Measurements from ENCODE around the gene SYCP2.

The SYCP2 gene

DNA sequence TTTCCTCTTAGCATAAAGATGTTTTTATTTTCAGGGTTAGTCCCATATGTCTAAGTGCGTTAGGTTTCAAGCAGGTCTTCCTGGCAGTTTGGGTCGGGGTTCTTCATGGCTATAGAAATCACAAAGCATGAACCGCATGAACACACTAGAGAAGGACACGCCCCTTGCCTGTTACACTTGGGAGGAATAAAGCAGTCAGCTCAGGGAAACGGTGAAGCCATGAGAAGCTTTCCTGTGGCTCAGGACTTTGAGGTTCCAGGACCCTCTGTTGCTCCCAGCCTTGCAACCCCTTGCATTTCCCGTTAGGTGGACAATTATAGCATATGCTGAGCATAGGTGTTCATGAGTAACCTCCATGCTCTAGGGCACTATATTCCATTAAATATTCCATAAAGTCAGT lies 96.7 kb downstream of the SYCP2 start:
- no peak for DNase-seq (ENCODE audit: low read depth in 3 of 3, low spot score in 1 of 3)

DNA sequence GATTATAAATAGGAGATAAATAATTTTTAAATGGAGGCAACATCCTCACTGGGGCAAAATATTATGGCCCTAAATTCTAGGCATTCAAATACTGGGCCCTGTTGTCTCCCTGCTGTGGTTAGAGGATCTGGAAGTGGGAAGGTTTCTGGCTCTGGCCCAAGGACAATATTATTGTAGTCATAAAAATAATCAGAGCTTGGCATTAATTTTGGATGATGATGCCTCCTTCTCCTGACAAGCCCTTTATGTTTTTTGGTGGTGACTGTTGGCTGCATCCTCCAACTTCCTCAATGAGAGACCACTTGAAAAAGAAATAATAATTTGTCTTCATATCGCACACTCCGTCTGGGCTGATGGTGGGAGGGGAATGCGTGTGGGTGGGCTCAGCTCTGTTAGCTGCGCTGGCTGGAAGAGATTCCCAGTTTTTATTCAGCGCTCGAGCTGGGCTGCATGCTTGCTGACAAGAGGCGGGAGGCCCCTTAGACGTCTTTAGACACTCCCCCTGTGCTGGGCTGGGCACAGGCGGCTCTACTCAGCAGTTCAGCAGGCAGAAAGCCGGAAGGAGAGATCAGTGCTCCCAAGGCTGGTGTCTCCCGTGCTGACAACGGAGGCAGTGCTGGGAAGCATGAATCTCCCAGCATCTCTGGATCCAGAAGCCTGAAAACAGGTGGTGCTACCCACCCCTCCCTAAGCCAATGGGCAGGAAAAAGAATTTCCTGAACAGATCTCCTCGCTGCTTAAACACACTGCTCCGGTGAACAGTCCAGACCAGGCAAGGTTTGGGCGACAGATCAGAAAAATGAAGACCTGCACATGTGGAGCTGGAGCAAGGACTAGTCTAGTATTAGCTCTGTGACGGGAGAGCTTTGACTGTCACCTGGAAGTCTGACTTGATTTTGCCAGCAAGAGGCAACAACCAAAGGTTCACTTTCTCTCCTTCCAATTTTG lies 97.7 kb downstream of the SYCP2 start:
- DNase-seq (ENCODE audit: low read depth in 3 of 3, low spot score in 1 of 3), result no peak

DNA sequence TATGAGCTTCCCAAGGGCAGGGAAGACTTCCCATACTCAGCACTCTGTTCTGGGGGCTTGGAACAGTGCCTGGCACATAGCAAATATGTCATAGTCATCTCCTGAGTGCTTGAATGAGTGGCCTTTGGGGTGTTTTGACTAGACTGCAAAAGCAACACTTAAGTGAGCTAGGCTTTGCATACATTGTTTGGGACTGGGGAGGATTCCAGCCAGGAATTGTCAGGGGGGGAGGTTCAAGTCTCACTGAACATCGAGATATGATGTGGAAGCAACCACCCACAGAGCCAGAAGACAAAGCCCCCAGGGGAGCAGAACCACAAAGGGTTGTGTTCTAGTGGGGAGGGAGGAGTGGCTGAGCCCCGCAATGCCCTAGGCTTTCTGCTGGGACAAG lies 98.4 kb downstream of the SYCP2 start:
- no peak for DNase-seq (ENCODE audit: low read depth in 3 of 3, low spot score in 1 of 3)

DNA sequence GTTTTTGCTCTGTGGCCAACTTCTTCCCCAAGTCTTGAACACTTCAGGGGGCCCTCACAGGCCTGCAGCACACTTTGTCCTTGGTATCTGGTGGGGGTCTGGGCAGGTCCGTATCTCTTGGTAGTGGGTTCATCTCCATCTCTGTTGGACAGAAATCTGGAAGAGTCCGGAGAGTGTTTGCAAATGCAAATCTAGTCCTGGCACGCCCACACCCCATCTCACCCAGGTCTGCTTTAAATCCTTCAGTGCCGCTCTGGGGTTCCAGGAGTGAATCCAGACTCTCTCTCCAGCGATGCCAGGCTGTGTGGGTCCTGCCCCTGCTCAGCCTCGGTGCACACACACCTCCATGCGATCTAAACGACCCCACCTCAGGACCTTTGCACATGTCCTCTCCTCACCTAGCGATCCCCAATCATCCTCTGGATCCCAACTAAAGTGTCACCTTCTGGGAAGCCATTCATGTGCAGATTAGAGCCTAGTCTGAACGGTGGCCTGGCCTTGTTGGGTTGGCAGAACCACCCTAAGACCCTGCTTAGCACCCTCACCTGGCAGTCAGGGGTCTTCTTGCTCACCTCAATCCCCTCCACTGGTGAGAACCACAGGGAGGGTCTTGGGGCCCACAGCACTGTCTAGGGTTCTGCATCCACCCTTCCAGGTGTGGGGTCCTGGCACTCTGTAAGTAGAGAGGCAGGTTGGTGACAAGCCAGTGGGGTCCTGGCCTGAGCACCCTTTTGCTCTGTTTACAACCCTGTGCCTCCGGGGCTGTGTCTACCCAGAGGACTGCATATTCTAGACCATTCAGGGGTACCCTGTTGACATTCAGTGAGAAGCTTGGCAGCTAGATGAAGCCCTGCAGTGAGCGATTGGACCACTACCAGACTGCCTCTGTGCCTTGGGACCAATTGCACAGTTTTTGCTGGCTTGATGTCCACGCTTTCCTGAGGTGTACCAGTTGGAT lies 100.8 kb downstream of the SYCP2 start:
- DNase-seq (ENCODE audit: low read depth in 3 of 3, low spot score in 1 of 3), result no peak

DNA sequence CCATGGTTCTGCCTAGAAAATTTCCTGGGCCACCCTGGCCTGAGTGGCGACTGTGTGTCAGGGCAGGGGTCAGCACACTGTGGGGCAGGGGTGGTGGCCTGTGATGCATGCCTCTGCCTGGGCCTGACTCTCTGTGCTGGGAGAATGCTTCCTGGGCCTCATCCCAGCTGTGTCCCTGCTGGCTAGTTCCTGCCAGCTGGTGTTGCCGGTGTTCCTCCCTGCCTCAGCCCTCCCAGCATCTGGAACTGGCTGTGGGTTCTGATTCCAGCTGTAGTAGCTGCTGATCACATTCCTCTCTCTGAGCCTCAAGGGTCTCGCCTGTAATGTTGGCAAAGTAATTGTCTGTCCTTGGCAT lies 101.5 kb downstream of the SYCP2 start:
- no peak for DNase-seq (ENCODE audit: low read depth in 3 of 3, low spot score in 1 of 3)

DNA sequence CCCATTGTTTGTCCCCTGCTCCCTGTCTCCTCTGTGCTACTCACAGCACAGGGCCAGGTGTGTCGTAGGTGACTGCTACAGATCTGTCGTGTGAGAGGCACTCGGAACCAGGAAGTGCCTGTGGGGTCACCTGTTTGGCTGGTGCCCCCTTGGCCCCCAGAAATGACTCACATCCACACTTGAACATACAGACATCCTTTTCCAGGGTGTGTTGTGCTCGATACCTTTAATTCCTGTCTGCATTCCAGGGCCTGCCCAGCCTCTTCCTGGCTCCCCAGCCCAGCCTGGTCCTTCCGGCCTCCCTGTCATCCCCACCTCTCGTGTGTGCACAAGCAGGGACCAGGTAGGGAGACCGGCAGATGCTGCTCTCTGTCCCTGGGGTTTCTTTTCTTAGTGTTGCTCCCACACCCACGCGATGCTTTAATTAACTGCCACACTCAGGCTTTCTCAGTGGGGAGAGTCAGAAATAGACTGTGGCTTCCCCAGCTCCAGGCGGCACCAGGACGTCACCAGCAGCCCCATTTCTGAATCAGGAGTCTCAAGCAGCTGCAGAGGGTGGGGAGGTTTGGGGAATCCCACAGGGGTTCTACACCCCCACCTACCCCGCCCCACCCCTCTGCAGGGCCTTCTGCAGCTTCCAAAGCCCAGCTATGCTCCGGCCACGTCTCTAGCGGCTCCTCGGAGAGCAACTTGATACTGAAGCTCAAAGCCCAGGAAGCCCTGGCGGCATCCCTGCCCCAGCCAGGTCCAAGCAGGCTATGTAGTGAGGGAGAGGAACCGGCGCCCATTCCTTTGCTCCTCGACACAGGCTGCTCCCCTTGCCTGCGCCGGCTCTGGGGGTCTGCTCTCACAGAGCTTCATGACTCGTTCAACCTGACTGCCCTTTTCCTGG lies 102.2 kb downstream of the SYCP2 start:
- no peak for DNase-seq (ENCODE audit: low read depth in 3 of 3, low spot score in 1 of 3)

DNA sequence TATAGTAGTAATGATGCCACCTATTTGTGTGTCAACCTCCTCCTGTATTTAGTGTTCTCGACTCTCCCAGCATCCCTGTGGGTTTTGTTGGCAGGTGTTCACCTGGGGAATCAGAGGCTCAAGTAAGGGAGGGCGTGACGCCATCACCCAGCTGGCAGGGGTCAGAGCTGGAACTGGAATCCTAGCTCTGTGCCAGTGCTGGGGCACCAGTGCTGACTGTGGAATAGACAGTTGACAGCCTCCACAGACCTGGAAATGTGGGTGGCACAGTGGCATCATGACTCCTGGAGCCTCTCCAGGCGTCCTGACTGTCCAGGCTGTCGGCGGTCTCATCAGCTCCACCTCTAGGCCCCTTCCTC lies 102.8 kb downstream of the SYCP2 start:
- DNase-seq (ENCODE audit: low read depth in 3 of 3, low spot score in 1 of 3), result no peak

DNA sequence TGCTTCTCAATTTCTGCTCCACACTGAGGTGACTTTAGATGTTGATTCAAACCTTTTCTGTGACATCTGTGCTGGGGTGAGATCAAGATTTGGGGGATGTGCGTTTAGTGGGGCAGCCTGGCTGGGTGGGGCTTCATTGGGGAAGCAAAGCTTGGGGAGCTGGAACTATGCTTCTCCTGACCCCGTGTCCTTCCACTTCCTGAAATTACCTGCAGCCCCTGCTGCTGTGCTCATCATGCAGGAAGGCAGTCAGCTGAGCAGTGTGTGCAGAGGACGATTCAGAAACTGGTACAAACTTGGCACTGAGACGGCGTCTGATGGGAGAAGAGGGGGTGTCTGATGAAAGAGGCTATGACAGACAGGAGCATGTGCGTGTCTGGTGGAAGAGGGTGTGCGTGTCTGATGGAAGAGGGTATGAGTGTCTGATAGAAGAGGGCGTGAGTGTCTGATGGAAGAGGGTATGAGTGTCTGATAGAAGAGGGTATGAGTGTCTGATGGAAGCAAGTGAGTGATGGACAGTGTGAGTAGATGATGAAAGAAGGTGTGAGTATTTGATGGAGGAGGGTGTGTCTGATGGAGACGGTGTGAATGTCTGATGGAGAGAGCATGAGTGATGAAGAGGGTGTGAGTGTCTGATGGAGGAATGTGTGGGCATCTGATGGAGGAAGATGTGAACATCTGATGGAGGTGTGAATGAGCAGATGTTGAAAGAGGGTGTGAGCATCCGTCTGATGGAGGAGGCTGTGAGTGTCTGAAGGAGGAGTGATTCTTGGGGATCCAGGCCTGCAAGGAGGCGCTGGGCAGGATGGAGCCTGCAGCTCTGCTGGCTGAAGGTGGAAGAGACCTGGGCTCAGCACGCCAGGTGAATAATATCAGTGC lies 103.4 kb downstream of the SYCP2 start:
- DNase-seq (ENCODE audit: low read depth in 3 of 3, low spot score in 1 of 3), result no peak

DNA sequence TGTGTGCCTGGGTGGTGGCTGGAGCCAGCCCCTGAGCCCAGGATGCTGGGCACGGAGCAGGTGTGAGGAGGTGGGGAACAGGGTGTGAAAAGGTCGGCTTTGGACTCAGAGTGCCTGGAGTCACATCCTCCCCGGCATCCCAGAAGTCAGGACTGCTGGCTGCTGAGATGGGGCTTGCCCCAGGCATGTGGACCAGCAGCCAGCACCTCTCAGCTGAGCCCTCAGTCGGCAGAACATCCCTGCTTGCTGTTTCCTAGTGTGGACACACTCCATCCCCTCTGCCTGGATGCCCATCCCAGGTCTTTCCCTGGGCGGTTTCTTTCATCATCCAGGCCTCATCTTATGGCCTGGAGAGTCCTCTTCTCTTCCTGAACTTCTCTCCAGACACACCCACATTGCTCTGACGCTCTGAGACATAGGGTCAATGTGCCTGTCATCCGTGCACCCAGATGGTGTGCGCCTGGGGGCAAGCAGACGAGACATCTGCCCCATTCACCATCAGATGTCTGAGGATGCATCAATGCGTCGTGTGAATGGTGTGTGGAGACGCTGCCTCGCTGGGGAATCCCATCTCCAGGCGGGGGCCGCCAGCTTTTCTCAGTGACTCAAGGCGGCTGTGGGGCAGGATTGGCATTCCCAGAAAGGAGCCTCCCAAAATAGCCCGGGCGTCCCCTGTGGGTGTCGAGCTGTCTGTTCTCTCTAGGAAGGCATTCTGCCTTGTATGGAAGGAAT lies 104.2 kb downstream of the SYCP2 start:
- no peak for DNase-seq (ENCODE audit: low read depth in 3 of 3, low spot score in 1 of 3)

DNA sequence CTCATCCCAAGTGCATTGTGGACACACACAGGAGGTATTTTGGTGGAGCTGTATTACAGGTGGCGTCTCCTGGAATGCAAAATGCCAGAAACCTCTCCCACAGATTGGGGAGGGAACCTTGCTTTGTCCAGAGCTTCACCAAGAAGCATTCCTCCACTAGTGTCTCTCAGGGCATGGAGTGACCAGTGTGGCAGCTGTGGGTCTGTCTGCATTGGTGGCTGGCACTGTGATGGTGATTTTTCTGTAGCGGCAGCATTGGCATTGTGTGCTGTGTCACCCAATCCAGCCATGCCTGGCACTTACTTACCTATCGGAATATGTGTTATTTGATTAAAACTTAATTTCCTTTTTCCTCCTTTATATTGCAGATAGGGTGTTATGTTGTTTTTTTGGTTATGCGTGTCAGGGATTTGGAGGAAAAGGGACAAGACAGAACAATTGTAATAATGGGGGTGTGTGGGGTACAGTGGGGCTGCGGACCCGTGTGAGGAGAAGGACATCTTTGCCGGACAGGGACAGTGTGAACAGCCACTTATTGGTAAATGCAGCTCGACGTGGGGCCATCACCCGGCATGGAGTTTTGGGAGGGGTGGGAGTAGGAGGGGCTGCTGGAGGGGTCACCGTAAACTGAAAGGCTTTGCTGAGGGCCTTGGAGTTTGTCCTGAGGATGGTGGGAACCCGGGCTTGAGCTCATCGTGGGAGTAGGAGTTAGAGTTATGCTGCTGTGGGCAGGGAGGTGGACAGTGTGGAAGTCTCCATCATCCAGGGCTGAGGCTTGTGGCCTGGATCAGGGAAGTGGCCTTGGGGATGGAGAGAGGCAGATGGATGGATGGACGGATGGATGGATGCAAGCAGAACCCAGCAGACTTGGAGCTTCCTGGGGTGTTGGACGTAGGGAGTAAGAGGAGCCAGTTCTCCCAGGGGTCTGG lies 105.0 kb downstream of the SYCP2 start:
- no peak for DNase-seq (ENCODE audit: low read depth in 3 of 3, low spot score in 1 of 3)

DNA sequence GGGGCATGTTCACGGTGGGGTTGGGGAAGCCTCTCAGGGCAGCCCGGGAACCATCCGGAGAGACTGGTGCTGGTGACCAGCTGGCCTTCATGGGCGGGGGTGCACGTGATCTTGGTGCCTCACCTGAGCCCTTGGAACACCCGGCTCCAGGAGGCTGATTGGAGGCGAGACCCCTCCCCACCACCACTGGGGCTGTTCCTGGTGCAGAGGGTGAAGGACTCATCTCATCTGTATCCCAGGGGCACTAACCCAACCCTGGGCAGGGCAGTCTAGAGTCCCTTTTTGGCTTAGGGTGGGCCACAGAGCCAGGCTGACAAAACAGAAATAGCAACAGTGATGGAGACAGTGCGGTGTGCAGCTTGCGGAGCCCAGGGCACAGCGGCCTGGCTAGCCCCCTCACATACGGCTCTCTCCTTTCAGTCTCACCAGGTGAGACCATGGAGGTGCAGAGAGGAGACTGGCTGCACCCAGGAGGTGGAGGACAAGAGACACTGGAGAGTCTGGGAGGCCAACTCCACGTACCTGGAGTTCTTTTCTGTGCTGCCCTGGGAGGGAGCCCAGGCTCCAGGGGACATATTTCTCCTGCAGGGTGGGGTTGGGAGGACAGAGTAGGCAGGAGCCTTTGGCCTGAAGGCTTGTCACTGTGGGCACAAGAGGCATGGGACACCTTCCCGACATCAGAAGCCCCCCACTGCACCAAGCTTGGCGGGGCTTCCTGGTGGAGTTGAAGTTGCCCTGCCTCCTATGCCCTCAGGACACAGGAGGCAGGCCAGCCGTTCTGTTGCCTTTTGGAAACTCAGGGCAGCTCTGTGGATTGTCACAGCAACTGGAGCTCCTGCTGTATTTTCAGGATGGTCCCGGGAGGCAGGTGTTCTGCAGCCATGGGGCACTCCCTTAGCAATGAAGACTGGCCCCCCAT lies 106.0 kb downstream of the SYCP2 start:
- DNase-seq (ENCODE audit: low read depth in 3 of 3, low spot score in 1 of 3), result no peak

DNA sequence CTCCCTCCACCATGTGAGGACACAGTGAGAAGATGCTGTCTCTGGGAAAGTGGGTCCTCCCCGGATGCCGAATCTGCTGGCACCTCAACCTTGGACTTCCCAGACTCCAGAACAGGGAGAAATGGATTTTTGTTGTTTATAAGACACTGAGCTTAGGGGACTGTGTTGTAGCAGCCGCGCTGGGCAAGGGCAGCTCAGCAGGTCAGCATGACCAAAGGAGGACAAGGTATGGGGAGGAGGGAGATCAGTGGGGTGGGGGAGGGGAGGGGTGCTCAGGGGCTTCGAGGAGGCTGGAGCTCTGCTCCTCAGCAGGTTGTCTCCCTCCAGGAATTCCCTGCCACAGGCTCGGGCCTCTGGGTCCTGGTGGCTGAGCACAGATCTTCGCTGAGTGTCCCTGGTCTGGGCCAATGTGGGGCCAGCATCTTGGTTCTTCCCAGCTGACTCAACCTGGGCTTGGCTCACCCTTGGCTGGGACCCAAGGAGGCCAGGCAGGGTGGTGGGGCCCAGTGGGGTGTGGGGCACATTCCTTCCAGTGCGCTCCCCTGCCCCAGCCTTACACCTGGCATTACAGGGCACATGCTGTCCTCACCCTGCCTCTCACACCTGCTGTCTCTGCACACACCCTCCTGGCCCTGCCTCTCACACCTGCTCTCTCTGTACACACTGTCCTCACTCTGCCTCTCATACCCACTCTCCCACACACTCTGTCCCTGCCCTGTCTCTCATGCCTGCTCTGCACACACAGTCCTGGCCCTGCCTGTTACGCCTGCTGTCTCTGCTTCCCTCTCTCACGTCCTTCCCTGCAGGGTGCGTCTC lies 107.3 kb downstream of the SYCP2 start:
- DNase-seq (ENCODE audit: low read depth in 3 of 3, low spot score in 1 of 3), result no peak

DNA sequence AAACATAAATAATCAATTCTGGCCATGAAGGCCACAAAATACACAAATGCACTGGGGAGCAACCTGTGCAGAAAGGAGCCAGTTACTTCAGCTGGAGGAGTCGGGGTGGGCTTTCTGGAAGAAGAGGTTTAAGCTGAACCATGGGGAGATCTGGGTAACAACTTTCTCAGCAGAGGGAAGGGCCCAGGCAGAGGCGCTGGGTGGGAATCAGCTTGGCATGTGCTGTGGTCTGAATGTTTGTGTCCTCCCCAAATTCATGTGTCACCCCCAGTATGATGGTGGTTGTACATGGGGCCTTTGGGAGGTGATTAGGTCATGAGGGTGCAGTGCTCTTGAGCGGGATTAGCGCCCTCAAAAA lies 107.9 kb downstream of the SYCP2 start:
- no peak for DNase-seq (ENCODE audit: low read depth in 3 of 3, low spot score in 1 of 3)

DNA sequence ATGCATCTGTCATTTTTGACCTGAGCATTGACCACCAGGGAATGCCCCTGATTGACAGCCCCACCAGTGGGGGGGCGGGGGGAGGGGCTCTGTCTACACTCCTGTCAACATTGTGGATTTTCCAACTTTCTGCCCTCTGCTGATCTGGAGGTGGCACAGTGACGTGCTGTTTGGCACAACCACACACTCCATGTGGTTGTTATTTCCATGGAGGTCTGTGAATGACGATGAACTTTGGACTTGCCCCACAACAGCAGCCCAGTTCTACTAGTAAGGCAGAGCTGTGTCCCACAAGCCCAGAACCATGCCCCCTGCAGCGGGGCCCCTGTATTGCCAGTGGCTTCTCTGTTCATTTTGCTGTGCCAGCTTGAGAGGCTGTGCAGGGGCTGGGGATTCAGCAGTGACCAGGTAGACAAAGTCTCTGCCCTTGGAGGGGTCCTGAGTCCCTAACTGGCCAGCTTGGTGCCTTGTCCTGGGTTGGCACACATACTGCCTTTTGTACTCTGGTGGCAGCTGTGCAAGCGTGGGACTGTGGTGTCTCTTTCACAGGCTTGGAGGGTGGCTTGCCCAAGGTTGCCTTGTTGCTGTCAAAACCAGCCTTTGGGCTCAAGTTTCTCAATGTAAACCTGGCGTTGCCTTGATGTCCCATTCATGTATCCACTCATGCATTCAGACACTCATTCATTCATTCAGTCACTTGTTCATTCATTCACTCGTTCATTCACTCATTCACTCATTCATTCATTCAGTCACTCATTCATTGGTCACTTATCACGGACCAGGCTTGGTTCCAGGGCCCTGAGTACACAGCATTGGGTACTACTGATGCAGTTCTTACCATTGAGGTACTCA lies 108.5 kb downstream of the SYCP2 start:
- no peak for DNase-seq (ENCODE audit: low read depth in 3 of 3, low spot score in 1 of 3)

DNA sequence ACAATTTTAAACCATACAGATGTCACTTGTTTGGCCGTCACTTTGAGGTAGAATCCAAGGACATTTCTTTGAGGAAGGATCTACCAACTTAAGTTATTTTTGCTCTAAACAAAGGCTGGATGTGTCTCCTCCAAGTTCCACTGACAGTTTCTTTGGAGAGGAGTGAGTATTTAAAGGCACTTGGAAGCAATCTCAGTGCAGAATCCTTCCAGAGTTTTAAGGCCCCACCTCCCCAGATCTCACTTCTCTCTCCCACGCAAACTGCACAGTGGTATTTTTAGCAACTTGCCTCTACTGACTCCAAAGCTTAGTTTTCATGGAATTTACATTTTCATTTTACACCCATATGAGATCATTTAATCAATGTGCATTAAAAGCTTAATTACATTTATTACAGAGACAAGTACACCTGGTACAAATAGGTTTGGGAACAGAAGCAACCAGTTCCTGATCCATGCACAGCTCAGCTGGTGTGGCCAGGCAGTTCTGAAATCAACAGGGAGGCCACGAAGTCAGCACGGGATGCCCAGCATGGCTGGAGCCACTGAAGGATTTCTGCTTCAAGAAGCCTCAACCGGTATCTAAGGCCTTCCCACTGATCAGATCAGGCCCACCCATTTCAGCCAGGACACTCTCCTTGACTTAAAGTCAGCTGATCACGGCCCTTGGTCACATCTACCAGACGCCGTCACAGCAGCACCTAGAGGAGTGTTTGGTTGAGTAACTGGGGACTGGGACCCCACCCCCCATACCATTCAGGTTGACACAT lies 109.8 kb downstream of the SYCP2 start:
- DNase-seq (ENCODE audit: low read depth in 3 of 3, low spot score in 1 of 3), result no peak
